ENCODE data around the gene CACNA1I.

GRCh38 chr22:39562839-39563489 is 7.6 kb upstream of the CACNA1I start:
- TF ChIP-seq EP300 (IDR thresholded peaks at IDR 0.05; ENCODE audit: borderline replicate concordance in 1 of 2, low read depth in 1 of 2, low read length in 1 of 2), result no peak
- no peak for TF ChIP-seq POLR2AphosphoS5 (IDR thresholded peaks at IDR 0.05; ENCODE audit: low read depth, low read length)
- TF ChIP-seq CTCF (IDR thresholded peaks at IDR 0.05), result no peak
- TF ChIP-seq RCOR1 (IDR thresholded peaks at IDR 0.05; ENCODE audit: low read length), result no peak
- no peak for TF ChIP-seq MAX (IDR thresholded peaks at IDR 0.05; ENCODE audit: low read depth)
- no peak for TF ChIP-seq JUND (IDR thresholded peaks at IDR 0.05)

Data from SK-N-SH (cell line).